Spinal cord (tissue), 10 donors: ENCODE data around the gene PPM1F. TPM values are rescaled to one million over a fixed set of nuclear protein-coding genes. Genes with fewer than 3 reads are reported as not detected.
"Not testable (repeated sequence)": the region's sequence is repeated elsewhere in the genome, so short reads cannot be mapped to it uniquely, and the experiment has no call there.

ENCODE experiments used
- DNase-seq, 6 donors: peaks; one replicate each; pipeline versions ENCODE4 v3.0.0 to v3.0.0-alpha.2; 2013 to 2015; ENCODE audit warnings: low spot score in 6 of 6, low read depth in 4 of 6
- H3K27ac ChIP-seq: one replicate; pipeline ENCODE4 v1.5.1; 2013; ENCODE audit warnings: low read depth, low read length, control low read depth
- H3K27me3 ChIP-seq: one replicate; pipeline ENCODE4 v1.6.1; 2013; ENCODE audit warnings: low read length; ENCODE audit not compliant: control insufficient read depth, insufficient read depth
- H3K36me3 ChIP-seq: one replicate; pipeline ENCODE4 v1.6.1; 2013; ENCODE audit warnings: low read length; ENCODE audit not compliant: control insufficient read depth, insufficient read depth
- H3K4me1 ChIP-seq: one replicate; pipeline ENCODE4 v1.6.1; 2013; ENCODE audit warnings: low read length; ENCODE audit not compliant: control insufficient read depth, insufficient read depth
- H3K4me3 ChIP-seq: one replicate; pipeline ENCODE4 v1.5.1; 2013; ENCODE audit warnings: low read depth, low read length, control low read depth
- H3K9me3 ChIP-seq: one replicate; pipeline ENCODE4 v1.6.1; 2013; ENCODE audit warnings: low read length; ENCODE audit not compliant: control insufficient read depth, insufficient read depth
- WGBS: methylation state at CpG from one replicate; pipeline ENCODE4 v1.1.5; 2013; ENCODE audit warnings: missing lambda C conversion rate; ENCODE audit not compliant: insufficient coverage; 5-methylcytosine and 5-hydroxymethylcytosine counted together
- polyA plus RNA-seq, 2 donors: library from polyadenylated mRNA; unstranded; fragments of 120-200 nt; gene quantifications; one replicate each; pipeline ENCODE4 v1.2.1, GENCODE V29; 2013; ENCODE audit not compliant: insufficient read length in 2 of 2
- total RNA-seq, 2 donors: library from RNA; depleted of rRNA in 1 of 2; stranded (reverse); fragments of 120-200 nt in 1 of 2; fragments of >200 nt in 1 of 2; gene quantifications; one replicate each; pipeline versions ENCODE4 v1.2.3 to v1.2.4, GENCODE V29; 2013 to 2014
- donor health status: healthy.

PPM1F gene
- total and polyA plus RNA-seq, 4 donors: 22.6 to 34.9 (median 30.3) TPM

DNA sequence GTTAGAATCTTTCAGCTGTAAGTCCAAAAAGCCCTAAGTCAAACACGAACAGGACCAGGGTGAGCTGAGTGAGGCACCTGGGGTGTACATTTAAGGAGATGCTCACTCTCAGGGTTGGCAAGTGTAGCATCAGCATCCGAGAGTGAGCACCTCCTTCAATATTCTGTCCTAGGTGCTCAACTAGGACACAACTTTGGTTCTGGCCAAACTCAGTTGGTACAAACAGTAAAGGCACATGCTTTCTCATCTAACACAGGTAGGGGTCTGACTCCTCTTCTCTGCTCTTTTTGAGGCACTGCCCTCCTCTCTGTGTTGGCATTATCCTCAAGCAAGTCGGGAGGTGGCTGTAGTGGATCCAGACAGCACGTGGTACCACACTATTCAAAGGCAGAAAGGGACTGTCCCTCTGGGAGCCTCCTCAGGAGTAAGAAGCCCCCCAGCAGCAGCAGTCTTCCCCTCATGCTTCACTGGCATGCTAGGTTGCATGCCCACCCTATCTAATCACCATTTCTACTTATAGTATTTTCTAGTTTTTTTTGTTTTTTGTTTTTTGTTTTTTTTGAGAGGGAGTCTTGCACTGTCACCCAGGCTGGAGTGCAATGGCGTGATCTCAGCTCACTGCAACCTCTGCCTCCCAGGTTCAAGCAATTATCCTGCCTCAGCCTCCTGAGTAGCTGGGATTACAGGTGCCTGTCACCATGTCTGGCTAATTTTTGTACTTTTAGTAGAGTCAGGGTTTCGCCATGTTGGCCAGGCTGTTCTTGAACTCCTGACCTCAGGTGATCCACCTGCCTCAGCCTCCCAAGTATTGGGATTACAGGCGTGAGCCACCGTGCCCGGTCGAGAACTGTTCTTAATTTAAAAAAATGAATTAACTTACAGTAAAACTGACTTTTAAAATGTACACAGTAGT, 70.6 kb downstream of the PPM1F start:
- DNase-seq: no peak
- Histone ChIP-seq H3K27ac (no peak overlapping the region), H3K36me3 (no peaks in the 10 kb centered on the region), H3K4me3 (no peak overlapping the region), H3K27me3 (no peaks in the 10 kb centered on the region), H3K9me3 (no peaks in the 10 kb centered on the region), H3K4me1 (no peaks in the 10 kb centered on the region)
- WGBS: 85% methylated on average over 5 of the region's 10 CpGs

DNA sequence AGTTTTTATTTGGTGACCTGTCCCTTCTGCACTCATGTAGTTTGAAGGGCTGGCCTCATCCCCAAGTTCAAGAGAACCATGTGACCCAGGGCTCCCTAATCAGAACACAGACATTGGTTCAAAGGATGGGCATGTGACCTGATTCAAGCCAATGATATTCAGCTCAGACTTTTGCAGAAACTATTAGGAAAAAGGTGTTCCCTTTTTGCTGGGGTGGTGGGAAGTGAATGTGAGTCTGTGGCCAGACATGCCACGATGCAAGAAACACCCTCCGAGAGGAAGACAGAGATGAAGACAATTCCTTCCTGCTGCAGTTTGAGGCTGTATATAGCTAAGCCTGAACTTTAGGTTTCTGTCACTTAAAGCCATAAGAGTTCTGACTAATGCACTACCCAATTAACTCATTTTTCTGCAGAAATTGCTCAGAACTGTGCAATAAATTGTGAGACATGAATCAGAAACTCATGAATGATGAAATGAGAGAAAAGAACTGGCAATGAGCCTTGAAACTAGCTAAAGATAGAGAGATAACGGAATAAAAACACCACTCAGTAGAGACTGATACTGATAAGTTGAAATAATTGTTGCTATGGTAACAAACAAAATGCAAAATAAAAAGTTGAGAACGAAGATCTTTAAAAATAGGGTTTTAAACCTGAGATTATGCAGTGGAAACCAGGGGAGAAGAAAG, 76.0 kb downstream of the PPM1F start:
- no peaks in the 10 kb centered on the region for H3K9me3 ChIP-seq
- no peak overlapping the region for H3K27ac ChIP-seq
- no peak for DNase-seq
- H3K36me3 ChIP-seq: no peaks in the 10 kb centered on the region
- no CpG with 5 or more reads among the region's 4 CpGs for WGBS
- H3K4me1 ChIP-seq: no peaks in the 10 kb centered on the region
- no peaks in the 10 kb centered on the region for H3K27me3 ChIP-seq
- H3K4me3 ChIP-seq: no peak overlapping the region

- H3K27ac ChIP-seq, H3K4me1 ChIP-seq, DNase-seq, H3K27me3 ChIP-seq, H3K9me3 ChIP-seq, H3K36me3 ChIP-seq, H3K4me3 ChIP-seq: not testable (repeated sequence)
- 100% methylated on average over 2 of the region's 4 CpGs for WGBS
Observed at GRCh38 chr22:21874953-21875352, 77.7 kb downstream of the PPM1F start.

DNA sequence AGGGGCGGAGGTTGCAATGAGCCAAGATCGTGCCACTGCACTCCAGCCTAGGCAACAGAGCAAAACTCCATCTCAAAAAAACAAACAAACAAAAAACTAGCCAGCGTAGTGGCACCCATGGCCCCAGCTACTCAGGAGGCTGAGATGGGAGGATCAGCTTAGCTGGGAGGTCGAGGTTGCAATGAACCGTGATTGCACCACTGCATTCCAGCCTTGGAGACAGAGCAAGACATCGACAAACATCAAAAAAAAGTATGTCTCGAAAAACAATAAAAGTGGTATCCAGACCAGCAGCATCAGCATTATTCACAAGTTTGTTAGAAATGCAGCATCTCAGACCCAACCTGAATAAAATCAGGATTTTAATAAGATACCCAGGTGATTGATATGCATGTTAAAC, 79.0 kb downstream of the PPM1F start:
- H3K27ac ChIP-seq: no peak overlapping the region
- no peaks in the 10 kb centered on the region for H3K27me3 ChIP-seq
- H3K4me3 ChIP-seq: no peak overlapping the region
- H3K4me1 ChIP-seq: no peaks in the 10 kb centered on the region
- DNase-seq: no peak
- H3K36me3 ChIP-seq: no peaks in the 10 kb centered on the region
- WGBS: 65% methylated on average over 4 of the region's 7 CpGs
- H3K9me3 ChIP-seq: no peaks in the 10 kb centered on the region

- H3K27ac ChIP-seq, H3K9me3 ChIP-seq, H3K4me3 ChIP-seq, H3K27me3 ChIP-seq, H3K36me3 ChIP-seq, DNase-seq, H3K4me1 ChIP-seq: not testable (repeated sequence)
- no CpG with 5 or more reads among the region's 4 CpGs for WGBS
Observed at GRCh38 chr22:21872741-21873140, 79.9 kb downstream of the PPM1F start.

Other genes starting within 250 kb of the PPM1F start
- 10 to 100 TPM; 12.9 to 16.0 TPM for gene YPEL1, start 217.1 kb downstream of the PPM1F start, total RNA-seq
- gene YPEL1, start 217.1 kb downstream of the PPM1F start, polyA plus RNA-seq: 10 to 100 TPM; 18.1 to 20.6 TPM
- 100 to 1,000 TPM in 1 of 2 donors, 10 to 100 TPM in 1; 87.7 to 133 TPM for gene MAPK1, start 85.2 kb downstream of the PPM1F start, total RNA-seq
- 100 to 1,000 TPM; 138 to 183 TPM for gene MAPK1, start 85.2 kb downstream of the PPM1F start, polyA plus RNA-seq
- 10 to 100 TPM; 11.5 to 22.9 TPM for gene TOP3B, start 29.9 kb upstream of the PPM1F start, total RNA-seq
- gene TOP3B, start 29.9 kb upstream of the PPM1F start, polyA plus RNA-seq: 10 to 100 TPM; 20.8 to 25.8 TPM